T-helper 17 cell (primary cell): ENCODE data around the gene PTCD2. TPM values are rescaled to one million over a fixed set of nuclear protein-coding genes. Genes with fewer than 3 reads are reported as not detected.

Experiments
- ATAC-seq: fragments of 150-1000 bp; cut with Tn5 transposase; 2 replicates; pipeline ENCODE4 v1.10.0; 2021; ENCODE audit warnings: mild to moderate bottlenecking, moderate library complexity
- DNase-seq, 3 donors: peaks; one replicate each; pipeline versions ENCODE4 v3.0.0 to v3.0.0-alpha.2; 2020 to 2021
- H3K9me3 ChIP-seq: one replicate; pipeline ENCODE4 v1.7.0; 2013; ENCODE audit warnings: low read length, mild to moderate bottlenecking; ENCODE audit not compliant: control insufficient read depth, poor library complexity, severe bottlenecking
- H3K27ac Mint-ChIP-seq: one replicate; pipeline ENCODE4 v1.8.0; 2022; ENCODE audit warnings: mild to moderate bottlenecking, moderate library complexity, mixed read lengths
- H3K27me3 Mint-ChIP-seq: one replicate; pipeline ENCODE4 v1.8.0; 2022; ENCODE audit warnings: mixed read lengths
- H3K36me3 Mint-ChIP-seq: one replicate; pipeline ENCODE4 v1.8.0; 2022; ENCODE audit warnings: low read depth, mixed read lengths
- H3K4me1 Mint-ChIP-seq: one replicate; pipeline ENCODE4 v1.8.0; 2022; ENCODE audit warnings: mild to moderate bottlenecking, mixed read lengths
- H3K4me3 Mint-ChIP-seq: one replicate; pipeline ENCODE4 v1.8.0; 2022; ENCODE audit warnings: mild to moderate bottlenecking, moderate library complexity, mixed read lengths
- total RNA-seq, 4 donors: library from RNA in 2 of 4; stranded (reverse) in 2 of 4; gene quantifications; one replicate each; pipeline ENCODE4 v1.2.3 and lab custom pipeline; 2022 to 2026

PTCD2 gene
- total RNA-seq, 2 donors from 2014 or later: 4.0 to 5.9 TPM

DNA sequence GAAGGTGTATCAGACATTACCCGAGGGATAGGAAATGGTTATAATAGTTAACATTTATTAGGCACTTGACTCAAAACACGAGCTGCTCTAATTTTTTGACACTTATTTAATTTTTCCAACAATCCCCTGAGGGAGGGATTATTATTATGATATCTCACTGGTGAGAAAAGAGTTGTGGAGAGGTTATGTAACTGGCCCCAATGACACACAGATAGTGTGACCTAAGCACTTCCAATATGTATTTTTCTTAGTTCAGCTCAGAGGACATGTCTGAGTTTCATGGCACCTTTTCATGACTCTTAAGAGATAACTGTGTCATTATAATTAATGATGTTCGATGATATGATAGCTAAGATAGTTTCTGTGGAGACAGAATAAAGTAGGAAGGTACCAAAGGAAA, 86.9 kb downstream of the PTCD2 start:
- DNase-seq (no peak), ATAC-seq (no peak)
- Mint-ChIP-seq H3K27me3 (peaks cover 6% of the 10 kb centered on the region), H3K36me3 (no peaks in the 10 kb centered on the region), H3K4me1 (no peaks in the 10 kb centered on the region), H3K4me3 (no peak overlapping the region), H3K27ac (no peak overlapping the region)
- H3K9me3 ChIP-seq: no peaks in the 10 kb centered on the region

DNA sequence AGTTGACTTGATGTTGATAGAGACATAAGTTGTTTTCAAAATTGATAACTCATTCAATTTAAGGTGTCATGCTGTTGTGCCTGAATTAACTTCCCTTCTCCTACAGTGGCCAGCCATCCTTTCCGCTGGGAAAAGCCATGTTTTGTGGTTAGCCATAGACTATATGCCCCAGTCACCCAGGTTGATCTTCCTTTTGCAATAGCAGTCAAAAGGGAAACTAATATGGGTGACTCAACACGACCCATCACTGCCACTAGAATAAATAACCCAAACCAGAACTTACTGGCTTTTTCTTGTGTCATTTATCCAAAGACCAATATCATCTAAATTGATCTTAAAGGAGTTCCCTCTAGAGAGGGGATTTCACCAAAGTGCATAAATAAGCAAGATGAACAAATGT, 87.4 kb downstream of the PTCD2 start:
- Mint-ChIP-seq H3K4me1 (no peaks in the 10 kb centered on the region), H3K4me3 (no peak overlapping the region)
- no peak for DNase-seq

DNA sequence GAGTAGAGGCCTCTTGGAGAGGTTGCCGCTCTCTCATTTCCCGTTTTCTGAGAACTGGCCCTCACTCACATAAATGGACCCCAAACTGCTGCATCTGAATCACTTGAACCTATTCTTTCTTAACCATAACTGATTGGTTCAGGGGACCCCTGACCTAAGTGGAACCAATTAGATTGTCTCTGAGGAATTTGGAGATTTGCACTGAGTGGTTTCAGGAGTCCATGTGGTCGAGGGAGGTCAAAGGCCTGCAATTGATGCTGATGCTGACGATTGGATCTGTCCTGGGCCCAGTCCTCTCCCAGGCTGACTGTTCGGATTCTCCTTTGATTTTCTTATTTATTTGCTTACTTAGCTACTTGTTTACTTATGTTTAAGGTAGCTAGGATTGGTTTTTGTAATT, 88.0 kb downstream of the PTCD2 start:
- H3K27me3 Mint-ChIP-seq: peaks cover 6% of the 10 kb centered on the region
- H3K4me3 Mint-ChIP-seq: no peak overlapping the region
- no peak for DNase-seq
- H3K27ac Mint-ChIP-seq: no peak overlapping the region
- H3K9me3 ChIP-seq: no peaks in the 10 kb centered on the region
- ATAC-seq: no peak
- H3K36me3 Mint-ChIP-seq: no peaks in the 10 kb centered on the region
- H3K4me1 Mint-ChIP-seq: no peaks in the 10 kb centered on the region

More for the DNA sequence above, 87.4 kb downstream of the PTCD2 start:
- no peaks in the 10 kb centered on the region for H3K36me3 Mint-ChIP-seq
- H3K27ac Mint-ChIP-seq: no peak overlapping the region
- H3K27me3 Mint-ChIP-seq: peaks cover 6% of the 10 kb centered on the region
- no peak for ATAC-seq
- no peaks in the 10 kb centered on the region for H3K9me3 ChIP-seq

- no peak for ATAC-seq
Measured at GRCh38 chr5:72408603-72409002, 88.4 kb downstream of the PTCD2 start.

DNA sequence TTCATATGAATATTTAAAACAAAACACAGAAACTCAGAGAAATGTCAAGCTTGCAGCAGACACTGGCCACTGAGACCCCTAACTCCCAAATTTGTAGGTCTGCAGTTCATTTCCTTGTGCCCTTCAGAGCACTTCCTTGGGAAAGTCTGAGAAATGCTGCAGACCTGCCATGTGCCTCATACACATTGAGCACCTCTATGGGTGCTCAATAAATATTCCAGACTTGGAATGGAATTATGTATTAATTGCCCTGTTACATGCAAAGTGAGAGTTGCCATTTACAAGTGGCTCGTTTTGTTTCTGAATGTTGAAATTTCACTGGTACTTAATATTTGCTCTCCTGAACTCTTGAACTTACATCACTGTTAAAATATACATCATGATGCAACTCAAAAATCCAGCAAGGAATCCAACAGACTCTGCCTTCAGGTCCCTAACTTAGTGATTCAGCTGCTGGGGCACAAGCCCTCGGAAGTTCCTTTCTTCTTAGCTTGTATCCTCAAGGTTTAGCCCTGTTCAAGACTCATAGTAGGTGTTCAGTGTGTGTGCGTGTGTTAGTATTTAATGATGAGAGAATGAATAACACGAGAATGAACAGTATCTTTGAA, 90.6 kb downstream of the PTCD2 start:
- Mint-ChIP-seq H3K36me3 (no peaks in the 10 kb centered on the region), H3K4me3 (no peak overlapping the region), H3K4me1 (no peaks in the 10 kb centered on the region), H3K27me3 (peaks cover 6% of the 10 kb centered on the region), H3K27ac (no peak overlapping the region)
- no peaks in the 10 kb centered on the region for H3K9me3 ChIP-seq
- DNase-seq (no peak), ATAC-seq (no peak)

More at GRCh38 chr5:72408603-72409002, 88.4 kb downstream of the PTCD2 start:
- Mint-ChIP-seq H3K27me3 (peaks cover 6% of the 10 kb centered on the region), H3K27ac (no peak overlapping the region), H3K4me1 (no peaks in the 10 kb centered on the region), H3K36me3 (no peaks in the 10 kb centered on the region), H3K4me3 (no peak overlapping the region)
- no peaks in the 10 kb centered on the region for H3K9me3 ChIP-seq
- DNase-seq: no peak

DNA sequence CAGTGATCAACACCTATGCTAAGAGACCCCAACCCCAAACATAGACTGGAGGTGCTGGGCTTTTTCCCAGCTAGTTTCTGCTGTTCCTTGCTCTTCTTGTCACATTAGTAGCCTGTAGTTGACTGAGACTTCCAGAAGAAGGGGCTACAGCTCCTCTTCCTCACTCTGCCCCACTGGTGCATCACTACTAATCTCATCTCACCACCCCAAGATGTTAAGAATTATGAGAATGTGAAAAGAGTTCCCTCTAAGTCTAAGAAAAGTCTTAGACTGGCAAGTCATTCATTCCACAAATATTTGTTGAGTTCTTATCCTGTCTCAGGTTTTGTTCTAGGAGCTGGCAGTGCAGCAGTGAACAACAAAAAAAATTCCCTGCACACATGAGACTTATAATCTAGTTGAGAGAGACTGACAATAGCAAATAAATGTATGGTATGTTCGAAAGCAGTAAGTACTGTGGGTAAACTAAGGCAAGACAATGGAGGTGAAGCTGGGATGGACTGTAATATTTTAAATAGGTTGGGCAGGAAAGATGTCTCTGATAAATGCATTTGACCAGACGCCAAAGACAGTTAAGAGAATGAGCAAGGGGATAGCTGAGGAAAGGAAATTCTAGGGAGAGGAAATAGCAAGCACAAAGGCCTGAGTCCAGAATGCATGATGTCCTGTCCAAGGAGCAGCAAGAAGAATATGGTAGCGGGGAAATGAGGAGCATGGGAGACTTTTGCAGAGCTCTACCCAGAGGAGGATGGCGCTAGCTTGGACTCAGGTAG, 92.3 kb downstream of the PTCD2 start:
- Mint-ChIP-seq H3K4me1 (no peaks in the 10 kb centered on the region), H3K27ac (no peak overlapping the region), H3K4me3 (no peak overlapping the region), H3K36me3 (no peaks in the 10 kb centered on the region), H3K27me3 (peaks cover 6% of the 10 kb centered on the region)
- H3K9me3 ChIP-seq: no peaks in the 10 kb centered on the region
- DNase-seq: no peak
- ATAC-seq: no peak

DNA sequence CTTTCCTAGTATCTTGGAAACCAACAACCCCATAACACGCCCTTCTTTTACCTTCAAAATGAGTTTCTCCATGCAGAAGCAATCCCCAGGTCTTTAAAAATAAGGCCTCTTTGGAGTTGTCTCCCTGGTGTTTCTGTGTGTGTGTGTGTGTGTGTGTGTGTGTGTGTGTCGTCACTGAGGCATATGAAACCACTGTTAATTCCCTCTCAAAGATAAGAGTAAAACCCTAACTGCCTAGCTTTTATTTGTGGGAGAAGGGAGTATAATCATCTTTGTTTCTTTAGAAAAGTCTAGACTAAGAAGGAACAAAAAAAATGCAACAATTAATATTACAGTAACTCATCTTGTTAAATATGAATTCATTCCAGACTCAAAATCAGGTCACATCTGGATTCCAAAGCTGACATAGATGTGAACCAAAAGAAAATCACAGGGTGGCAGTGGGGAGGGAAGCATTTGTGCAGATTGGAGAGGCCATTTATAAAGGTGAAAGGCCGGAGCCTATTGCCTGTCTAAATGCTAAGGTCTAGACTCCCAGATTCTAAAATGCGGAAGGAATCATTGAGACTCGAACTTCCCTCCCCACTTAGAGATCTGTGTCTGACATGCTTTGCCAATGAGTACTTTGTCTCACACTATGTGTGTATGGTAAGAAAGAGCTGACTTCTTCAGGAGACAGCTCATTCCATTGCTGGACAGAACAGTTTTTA, 95.6 kb downstream of the PTCD2 start:
- no peak overlapping the region for H3K4me3 Mint-ChIP-seq
- DNase-seq: no peak
- H3K27ac Mint-ChIP-seq: no peak overlapping the region
- no peaks in the 10 kb centered on the region for H3K4me1 Mint-ChIP-seq
- no peak for ATAC-seq
- no peaks in the 10 kb centered on the region for H3K9me3 ChIP-seq
- H3K36me3 Mint-ChIP-seq: no peaks in the 10 kb centered on the region
- H3K27me3 Mint-ChIP-seq: no peaks in the 10 kb centered on the region

DNA sequence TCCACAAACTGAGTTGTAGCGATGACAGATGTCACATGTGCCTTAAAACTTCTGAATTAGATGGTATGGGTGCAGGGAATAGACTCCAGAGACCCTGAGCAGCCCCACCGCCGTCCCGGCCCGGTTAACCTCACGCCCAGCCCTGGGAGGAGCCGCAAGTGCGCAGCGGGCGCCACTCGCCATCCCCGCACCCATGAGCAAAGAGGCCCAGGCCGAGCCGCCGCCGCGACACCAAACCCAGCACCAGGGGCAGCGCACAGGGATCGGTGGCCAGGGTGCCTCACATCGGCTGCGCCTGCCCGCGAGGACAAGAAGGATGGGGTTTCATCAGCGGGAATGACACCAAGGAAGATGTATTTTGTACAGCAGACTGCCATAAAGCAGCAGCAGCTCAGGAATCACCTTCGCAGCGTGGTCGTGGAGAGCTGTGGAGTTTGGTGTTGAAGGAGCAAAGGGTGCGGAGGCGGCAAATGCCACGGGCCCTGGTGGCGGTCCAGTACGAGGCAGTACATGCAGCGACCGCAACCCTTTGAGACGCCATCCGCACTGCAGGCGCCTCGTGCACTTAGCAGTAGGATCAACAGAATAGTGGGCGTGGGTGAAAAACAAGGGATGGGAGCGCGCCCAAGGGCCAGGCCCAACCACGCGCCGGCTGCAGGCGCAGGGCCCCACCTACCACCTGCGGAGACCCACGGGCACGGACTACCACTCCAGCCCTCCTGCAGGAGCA, 97.3 kb downstream of the PTCD2 start:
- DNase-seq (no peak), ATAC-seq (no peak)
- no peaks in the 10 kb centered on the region for H3K27me3 Mint-ChIP-seq
- H3K36me3 Mint-ChIP-seq: no peaks in the 10 kb centered on the region
- H3K9me3 ChIP-seq: no peaks in the 10 kb centered on the region
- H3K27ac Mint-ChIP-seq: no peak overlapping the region
- H3K4me3 Mint-ChIP-seq: no peak overlapping the region
- H3K4me1 Mint-ChIP-seq: no peaks in the 10 kb centered on the region

Other genes starting within 250 kb of the PTCD2 start
- 1 to 10 TPM in 1 of 2 donors, under 1 TPM in 1; 0.05 to 1.4 TPM for gene MAP1B, start 212.9 kb upstream of the PTCD2 start, total RNA-seq
- gene MRPS27, start 133 bp upstream of the PTCD2 start, total RNA-seq: 10 to 100 TPM; 37.8 to 39.3 TPM
- gene ZNF366, start 187.0 kb downstream of the PTCD2 start, total RNA-seq: under 1 TPM in 1 of 2 donors, not detected in 1; 0.39 TPM